ENCODE results near the gene TMC1.

DNA sequence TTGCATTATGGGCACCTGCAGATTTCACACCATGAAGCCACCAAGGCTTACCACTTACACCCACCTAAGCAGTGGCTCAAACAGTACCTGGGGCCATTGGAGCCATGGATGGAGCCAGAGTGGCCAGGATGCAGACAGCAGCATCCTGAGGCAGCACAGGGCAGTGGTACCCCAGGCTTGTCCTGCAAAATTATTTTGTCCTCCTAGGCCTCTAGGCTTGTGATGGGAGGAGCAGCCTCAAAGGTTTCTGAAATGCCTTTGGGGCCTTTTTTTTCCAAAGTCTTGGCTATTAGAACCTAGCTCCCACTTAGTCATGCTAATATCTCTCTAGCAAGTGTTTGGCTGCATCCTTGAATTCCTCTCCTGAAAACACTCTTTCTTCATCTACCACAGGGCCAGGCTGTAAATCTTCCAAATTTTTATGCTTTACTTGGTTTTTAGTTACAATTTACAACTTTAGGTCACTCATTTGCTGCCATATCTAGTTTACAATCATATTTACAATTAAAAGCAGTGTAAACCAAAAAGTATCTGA, 15.7 kb downstream of the TMC1 start:
- TF ChIP-seq CTCF (IDR thresholded peaks at IDR 0.05; ENCODE audit: low read depth, low read length) (no peak), EZH2phosphoT487 (IDR thresholded peaks at IDR 0.05; ENCODE audit: low read depth) (no peak)

Measured in OCI-LY3 (cell line).